CD4-positive, CD25-positive, alpha-beta regulatory T cell (primary cell): ENCODE measurements around the gene NOC3L. TPM values are rescaled to one million over a fixed set of nuclear protein-coding genes. Genes with fewer than 3 reads are reported as not detected.

Experiments used
- ATAC-seq, 2 donors: fragments of 150-1000 bp; cut with Tn5 transposase; one replicate each; pipeline ENCODE4 v1.10.0; 2021; ENCODE audit warnings: low read depth in 2 of 2, moderate number of reproducible peaks in 2 of 2, moderate library complexity in 1 of 2
- DNase-seq, 3 donors: peaks; one replicate each; pipeline versions ENCODE4 v3.0.0 to v3.0.0-alpha.2; 2012 to 2022; ENCODE audit warnings: mixed read lengths in 1 of 3
- H3K27ac ChIP-seq: one replicate; pipeline ENCODE4 v1.7.0; 2013; ENCODE audit warnings: mild to moderate bottlenecking, low read length; ENCODE audit not compliant: insufficient read depth, poor library complexity, severe bottlenecking
- H3K27me3 ChIP-seq: one replicate; pipeline ENCODE4 v1.7.0; 2013; ENCODE audit warnings: low read length; ENCODE audit not compliant: control insufficient read depth, insufficient read depth
- H3K36me3 ChIP-seq: one replicate; pipeline ENCODE4 v1.7.0; 2013; ENCODE audit warnings: mild to moderate bottlenecking, low read length, moderate library complexity; ENCODE audit not compliant: control insufficient read depth, insufficient read depth
- H3K4me1 ChIP-seq: 2 replicates; pipeline ENCODE4 v1.7.0; 2013; ENCODE audit warnings: mild to moderate bottlenecking, low read length; ENCODE audit not compliant: insufficient read depth, control insufficient read depth, poor library complexity, severe bottlenecking
- H3K4me3 ChIP-seq: one replicate; pipeline ENCODE4 v1.7.0; 2013; ENCODE audit warnings: low read depth, mild to moderate bottlenecking, low read length, moderate library complexity
- H3K9me3 ChIP-seq, 2 experiments: 1 replicate in 1 of 2; 2 replicates in 1 of 2; pipeline ENCODE4 v1.7.0; 2013; ENCODE audit warnings: low read length in 2 of 2, mild to moderate bottlenecking in 1 of 2, moderate library complexity in 1 of 2; ENCODE audit not compliant: control insufficient read depth in 2 of 2
- H3K27ac Mint-ChIP-seq, 3 donors: one replicate each; pipeline ENCODE4 v1.8.0; 2020 to 2022; ENCODE audit warnings: mild to moderate bottlenecking in 3 of 3, mixed read lengths in 3 of 3, moderate library complexity in 2 of 3
- H3K27me3 Mint-ChIP-seq: one replicate; pipeline ENCODE4 v1.8.0; 2022; ENCODE audit warnings: mild to moderate bottlenecking, mixed read lengths
- H3K36me3 Mint-ChIP-seq: one replicate; pipeline ENCODE4 v1.8.0; 2020; ENCODE audit warnings: mixed read lengths
- H3K4me1 Mint-ChIP-seq, 4 donors: one replicate each; pipeline ENCODE4 v1.8.0; 2020 to 2022; ENCODE audit warnings: mixed read lengths in 4 of 4, mild to moderate bottlenecking in 1 of 4
- H3K4me3 Mint-ChIP-seq, 4 donors: one replicate each; pipeline ENCODE4 v1.8.0; 2020 to 2022; ENCODE audit warnings: mild to moderate bottlenecking in 4 of 4, mixed read lengths in 4 of 4, moderate library complexity in 3 of 4
- H3K9me3 Mint-ChIP-seq, 7 donors: one replicate each; pipeline ENCODE4 v1.8.0; 2020 to 2022; ENCODE audit warnings: mixed read lengths in 7 of 7, mild to moderate bottlenecking in 3 of 7, moderate library complexity in 2 of 7
- polyA plus RNA-seq, 4 donors: library from polyadenylated mRNA; unstranded; fragments of 300-500 nt; fragmentation: Illumina TruSeq; gene quantifications; one replicate each; pipeline ENCODE4 v1.2.3, GENCODE V29; 2021
- total RNA-seq: library from RNA; stranded (reverse); gene quantifications from one replicate; pipeline ENCODE4 v1.2.3, GENCODE V29; 2022

NOC3L gene
- total and polyA plus RNA-seq, 5 donors from 2014 or later: 10.9 to 16.1 (median 12.3) TPM

- Histone ChIP-seq H3K4me3 (no peak overlapping the region), H3K27me3 (no peaks in the 10 kb centered on the region), H3K9me3 (no peaks in the 10 kb centered on the region), H3K4me1 (no peaks in the 10 kb centered on the region), H3K36me3 (no peaks in the 10 kb centered on the region), H3K27ac (no peak overlapping the region)
- Mint-ChIP-seq H3K4me3 (no peak overlapping the region), H3K27ac (no peak overlapping the region), H3K9me3 (peaks cover 0 to 2% (median 0%) of the 10 kb centered on the region in 7 donors), H3K36me3 (no peaks in the 10 kb centered on the region), H3K27me3 (peaks cover 32% of the 10 kb centered on the region), H3K4me1 (no peaks in the 10 kb centered on the region)
- no peak for ATAC-seq
- no peak for DNase-seq
Observed at GRCh38 chr10:94383530-94383929, 20.8 kb upstream of the NOC3L start.

GRCh38 chr10:94376865-94377264 is 14.1 kb upstream of the NOC3L start:
- Mint-ChIP-seq H3K36me3 (no peaks in the 10 kb centered on the region), H3K9me3 (no peaks in the 10 kb centered on the region), H3K4me1 (no peaks in the 10 kb centered on the region), H3K27me3 (peaks cover 46% of the 10 kb centered on the region), H3K27ac (no peak overlapping the region), H3K4me3 (no peak overlapping the region)
- Histone ChIP-seq H3K4me1 (no peaks in the 10 kb centered on the region), H3K27me3 (peaks cover 15% of the 10 kb centered on the region), H3K36me3 (no peaks in the 10 kb centered on the region), H3K4me3 (no peak overlapping the region), H3K9me3 (no peaks in the 10 kb centered on the region), H3K27ac (no peak overlapping the region)
- DNase-seq (no peak), ATAC-seq (no peak)

- H3K27ac ChIP-seq: no peak overlapping the region
- no peaks in the 10 kb centered on the region for H3K4me1 ChIP-seq
- no peak overlapping the region for H3K4me3 ChIP-seq
- Mint-ChIP-seq H3K27me3 (peaks cover 49% of the 10 kb centered on the region), H3K4me1 (no peaks in the 10 kb centered on the region), H3K4me3 (no peak overlapping the region), H3K27ac (no peak overlapping the region), H3K36me3 (no peaks in the 10 kb centered on the region), H3K9me3 (no peaks in the 10 kb centered on the region)
- no peaks in the 10 kb centered on the region for H3K36me3 ChIP-seq
- no peaks in the 10 kb centered on the region for H3K9me3 ChIP-seq
- ATAC-seq (no peak), DNase-seq (no peak)
- H3K27me3 ChIP-seq: peaks cover 18% of the 10 kb centered on the region
Observed at GRCh38 chr10:94375374-94375773, 12.6 kb upstream of the NOC3L start.

GRCh38 chr10:94370501-94370900 is 7.8 kb upstream of the NOC3L start:
- Mint-ChIP-seq H3K4me1 (no peaks in the 10 kb centered on the region), H3K27me3 (peaks cover 51% of the 10 kb centered on the region), H3K9me3 (no peaks in the 10 kb centered on the region), H3K4me3 (no peak overlapping the region), H3K36me3 (no peaks in the 10 kb centered on the region), H3K27ac (no peak overlapping the region)
- ATAC-seq: no peak
- Histone ChIP-seq H3K4me1 (no peaks in the 10 kb centered on the region), H3K9me3 (no peaks in the 10 kb centered on the region), H3K36me3 (no peaks in the 10 kb centered on the region), H3K4me3 (no peak overlapping the region), H3K27ac (no peak overlapping the region), H3K27me3 (peaks cover 11% of the 10 kb centered on the region)
- DNase-seq: no peak

- Mint-ChIP-seq H3K27ac (no peak overlapping the region), H3K9me3 (no peaks in the 10 kb centered on the region), H3K4me1 (peaks cover 4 to 22% (median 13%) of the 10 kb centered on the region in 4 donors), H3K27me3 (peaks cover 39% of the 10 kb centered on the region), H3K36me3 (no peaks in the 10 kb centered on the region), H3K4me3 (peak overlapping the region in 2 of 4 donors; percentile 27 to 60)
- Histone ChIP-seq H3K27ac (no peak overlapping the region), H3K27me3 (peaks cover 8% of the 10 kb centered on the region), H3K4me1 (peaks cover 15% of the 10 kb centered on the region), H3K9me3 (no peaks in the 10 kb centered on the region), H3K4me3 (no peak overlapping the region), H3K36me3 (no peaks in the 10 kb centered on the region)
- no peak for DNase-seq
- no peak for ATAC-seq
Observed at GRCh38 chr10:94366382-94366781, 3.6 kb upstream of the NOC3L start.

- Mint-ChIP-seq H3K27me3 (peaks cover 29% of the 10 kb centered on the region), H3K36me3 (peaks cover 7% of the 10 kb centered on the region), H3K4me1 (peaks cover 8 to 34% (median 22%) of the 10 kb centered on the region in 4 donors), H3K9me3 (no peaks in the 10 kb centered on the region), H3K4me3 (peak overlapping the region; percentile 39 to 60 (median 42)), H3K27ac (peak overlapping the region in 1 of 3 donors; percentile 57)
- no peak overlapping the region for H3K4me3 ChIP-seq
- peaks cover 23% of the 10 kb centered on the region for H3K4me1 ChIP-seq
- H3K9me3 ChIP-seq: no peaks in the 10 kb centered on the region
- DNase-seq (no peak), ATAC-seq (no peak)
- H3K27me3 ChIP-seq: peaks cover 5% of the 10 kb centered on the region
- H3K36me3 ChIP-seq: no peaks in the 10 kb centered on the region
- H3K27ac ChIP-seq: no peak overlapping the region
Observed at GRCh38 chr10:94364482-94364881, 1.7 kb upstream of the NOC3L start.

GRCh38 chr10:94363251-94363565 is 469 bp upstream of the NOC3L start:
- Mint-ChIP-seq H3K36me3 (peaks cover 16% of the 10 kb centered on the region), H3K27ac (peak overlapping the region; percentile 58 to 98 (median 96)), H3K27me3 (peaks cover 22% of the 10 kb centered on the region), H3K4me1 (peaks cover 13 to 44% (median 29%) of the 10 kb centered on the region in 4 donors), H3K9me3 (no peaks in the 10 kb centered on the region), H3K4me3 (peak overlapping the region; percentile 92 to 97 (median 96))
- Histone ChIP-seq H3K4me3 (peak overlapping the region; percentile 78), H3K9me3 (no peaks in the 10 kb centered on the region), H3K27ac (peak overlapping the region; percentile 90), H3K4me1 (peaks cover 23% of the 10 kb centered on the region), H3K36me3 (peaks cover 9% of the 10 kb centered on the region), H3K27me3 (peaks cover 2% of the 10 kb centered on the region)
- DNase-seq (no peak), ATAC-seq (peak; percentile 3 to 12)

GRCh38 chr10:94361171-94361794 is 1.5 kb downstream of the NOC3L start:
- Mint-ChIP-seq H3K9me3 (no peaks in the 10 kb centered on the region), H3K27ac (peak overlapping the region in 1 of 3 donors; percentile 96), H3K4me3 (peak overlapping the region; percentile 92 to 97 (median 96)), H3K27me3 (peaks cover 16% of the 10 kb centered on the region), H3K4me1 (peaks cover 21 to 54% (median 36%) of the 10 kb centered on the region in 4 donors), H3K36me3 (peaks cover 27% of the 10 kb centered on the region)
- H3K27ac ChIP-seq: no peak overlapping the region
- ATAC-seq (no peak), DNase-seq (peak in 2 of 3 donors; percentile 24 to 30)
- peak overlapping the region; percentile 99 for H3K4me3 ChIP-seq
- peaks cover 2% of the 10 kb centered on the region for H3K27me3 ChIP-seq
- H3K36me3 ChIP-seq: peaks cover 24% of the 10 kb centered on the region
- H3K4me1 ChIP-seq: peaks cover 23% of the 10 kb centered on the region
- H3K9me3 ChIP-seq: no peaks in the 10 kb centered on the region
